Type B pancreatic cell (in vitro differentiated cells): Measurements from ENCODE around the gene SLC25A28. TPM values are rescaled to one million over a fixed set of nuclear protein-coding genes. Genes with fewer than 3 reads are reported as not detected.

Experiments
- DNase-seq: peaks from one replicate; pipeline ENCODE4 v3.0.0; 2021; ENCODE audit warnings: mixed read lengths; ENCODE audit not compliant: unreplicated experiment; ENCODE audit errors: extremely low spot score
- H3K27ac Mint-ChIP-seq: 2 replicates; pipeline ENCODE4 v1.8.0; 2021; ENCODE audit warnings: mild to moderate bottlenecking, mixed read lengths
- H3K27me3 Mint-ChIP-seq: 2 replicates; pipeline ENCODE4 v1.8.0; 2021; ENCODE audit warnings: mixed read lengths
- H3K36me3 Mint-ChIP-seq: 2 replicates; pipeline ENCODE4 v1.8.0; 2021; ENCODE audit warnings: mixed read lengths
- H3K4me1 Mint-ChIP-seq: one replicate; pipeline ENCODE4 v1.8.0; 2021; ENCODE audit warnings: mixed read lengths; ENCODE audit not compliant: unreplicated experiment
- H3K4me3 Mint-ChIP-seq: 2 replicates; pipeline ENCODE4 v1.8.0; 2021; ENCODE audit warnings: mild to moderate bottlenecking, mixed read lengths
- H3K9me3 Mint-ChIP-seq: 2 replicates; pipeline ENCODE4 v1.8.0; 2021; ENCODE audit warnings: mixed read lengths
- total RNA-seq: library from RNA; stranded (reverse); gene quantifications from 2 replicates; pipeline ENCODE4 v1.2.1, GENCODE V29; 2021; ENCODE audit warnings: low replicate concordance
- TF ChIP-seq, protein P1 (sequence below): fragments of 200-600 bp; sonication (generic); conservative IDR thresholded peaks from 2 replicates; pipeline ENCODE4 v1.5.0; 2021; ENCODE audit warnings: antibody characterized with exemption, mild to moderate bottlenecking

Gene SLC25A28
- total RNA-seq, 1 donor from 2014 or later: 33.9 TPM

DNA sequence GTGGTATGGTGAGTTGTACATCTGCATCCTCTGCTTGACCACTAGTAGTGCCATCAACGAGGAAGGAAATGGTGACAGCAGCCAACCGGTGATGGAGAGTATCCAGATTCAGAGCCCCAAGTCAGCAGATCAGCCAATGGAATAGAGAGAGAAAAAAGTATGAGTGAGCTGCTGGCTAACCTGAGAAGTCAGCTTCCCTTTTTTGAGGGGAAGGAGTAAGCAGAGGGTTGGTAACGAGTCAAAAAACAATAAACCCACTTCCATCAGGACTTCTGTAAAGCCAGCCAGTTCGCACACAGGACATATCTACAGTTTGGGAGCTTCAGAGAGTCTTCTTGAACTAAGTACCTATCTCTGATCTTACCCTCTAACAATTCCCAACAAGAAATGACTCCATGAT lies 8.9 kb downstream of the SLC25A28 start:
- Mint-ChIP-seq H3K9me3 (no peaks in the 10 kb centered on the region), H3K27ac (no peak overlapping the region), H3K36me3 (no peaks in the 10 kb centered on the region), H3K27me3 (no peaks in the 10 kb centered on the region), H3K4me3 (no peak overlapping the region), H3K4me1 (peaks cover 5% of the 10 kb centered on the region)
- DNase-seq: no peak
- TF ChIP-seq, protein P1, sequence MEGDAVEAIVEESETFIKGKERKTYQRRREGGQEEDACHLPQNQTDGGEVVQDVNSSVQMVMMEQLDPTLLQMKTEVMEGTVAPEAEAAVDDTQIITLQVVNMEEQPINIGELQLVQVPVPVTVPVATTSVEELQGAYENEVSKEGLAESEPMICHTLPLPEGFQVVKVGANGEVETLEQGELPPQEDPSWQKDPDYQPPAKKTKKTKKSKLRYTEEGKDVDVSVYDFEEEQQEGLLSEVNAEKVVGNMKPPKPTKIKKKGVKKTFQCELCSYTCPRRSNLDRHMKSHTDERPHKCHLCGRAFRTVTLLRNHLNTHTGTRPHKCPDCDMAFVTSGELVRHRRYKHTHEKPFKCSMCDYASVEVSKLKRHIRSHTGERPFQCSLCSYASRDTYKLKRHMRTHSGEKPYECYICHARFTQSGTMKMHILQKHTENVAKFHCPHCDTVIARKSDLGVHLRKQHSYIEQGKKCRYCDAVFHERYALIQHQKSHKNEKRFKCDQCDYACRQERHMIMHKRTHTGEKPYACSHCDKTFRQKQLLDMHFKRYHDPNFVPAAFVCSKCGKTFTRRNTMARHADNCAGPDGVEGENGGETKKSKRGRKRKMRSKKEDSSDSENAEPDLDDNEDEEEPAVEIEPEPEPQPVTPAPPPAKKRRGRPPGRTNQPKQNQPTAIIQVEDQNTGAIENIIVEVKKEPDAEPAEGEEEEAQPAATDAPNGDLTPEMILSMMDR: no peak

DNA sequence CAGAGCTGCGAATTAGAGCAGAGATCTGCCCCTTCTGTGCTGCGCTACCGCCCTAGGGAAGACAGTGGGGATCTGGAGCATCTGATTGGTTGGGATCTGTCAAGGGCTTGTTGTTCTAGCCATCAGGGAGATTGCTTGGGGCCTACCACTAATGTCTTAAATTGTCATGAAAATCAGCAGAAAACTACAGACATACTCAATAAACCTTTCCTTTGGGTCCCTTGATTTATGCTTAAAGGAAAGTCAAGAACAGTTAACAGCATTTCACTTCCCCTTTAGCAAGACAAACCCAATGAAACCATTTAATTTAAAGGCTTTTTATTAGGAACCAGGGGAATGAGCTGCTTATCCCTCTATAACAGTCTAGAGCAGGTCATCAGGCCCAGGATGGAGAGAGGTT lies 10.0 kb downstream of the SLC25A28 start:
- Mint-ChIP-seq H3K27ac (no peak overlapping the region), H3K4me1 (peaks cover 5% of the 10 kb centered on the region), H3K9me3 (no peaks in the 10 kb centered on the region), H3K27me3 (no peaks in the 10 kb centered on the region), H3K36me3 (no peaks in the 10 kb centered on the region), H3K4me3 (no peak overlapping the region)
- no peak for DNase-seq
- TF ChIP-seq, protein P1: no peak

DNA sequence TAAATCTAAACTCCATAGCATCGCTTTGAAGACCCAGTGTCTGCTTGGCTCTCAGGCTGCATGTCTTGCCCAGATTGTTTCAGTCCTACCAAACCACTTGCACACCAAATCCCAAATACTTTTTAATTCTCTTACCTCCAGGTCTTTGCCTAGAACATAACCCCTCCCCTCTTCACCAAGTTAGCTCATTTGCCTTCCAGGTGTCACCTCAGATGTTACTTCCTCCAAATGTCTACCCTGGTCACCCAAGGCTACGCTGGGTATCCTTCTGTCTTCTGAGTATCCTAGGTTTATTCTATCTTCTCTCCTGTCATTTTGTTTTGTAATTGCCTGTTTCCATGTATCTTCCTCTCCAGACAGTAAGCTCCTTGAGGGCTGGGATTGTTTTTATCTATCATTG lies 11.1 kb downstream of the SLC25A28 start:
- H3K9me3 Mint-ChIP-seq: no peaks in the 10 kb centered on the region
- H3K36me3 Mint-ChIP-seq: no peaks in the 10 kb centered on the region
- H3K4me1 Mint-ChIP-seq: peaks cover 5% of the 10 kb centered on the region
- no peak overlapping the region for H3K4me3 Mint-ChIP-seq
- H3K27ac Mint-ChIP-seq: no peak overlapping the region
- H3K27me3 Mint-ChIP-seq: no peaks in the 10 kb centered on the region
- TF ChIP-seq, protein P1: no peak
- DNase-seq: no peak

DNA sequence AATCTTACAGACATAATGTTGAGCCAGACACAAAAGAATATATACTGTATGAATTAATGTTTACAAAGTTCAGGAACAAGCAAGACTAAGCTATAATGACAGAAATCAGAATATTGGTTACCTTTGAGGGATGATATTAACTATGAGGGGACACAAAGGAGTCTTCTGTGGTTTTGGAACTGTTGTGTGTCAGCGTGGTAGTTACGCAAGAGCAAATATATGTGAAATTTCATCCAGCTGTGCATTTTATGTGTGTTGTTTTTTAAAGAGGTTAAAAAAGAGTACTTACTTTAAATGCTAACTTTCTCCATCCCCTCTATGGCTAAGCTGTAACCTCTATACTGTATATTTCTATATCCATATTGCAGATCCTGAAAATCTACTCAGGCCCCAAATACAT lies 14.9 kb downstream of the SLC25A28 start:
- no peak overlapping the region for H3K4me3 Mint-ChIP-seq
- no peaks in the 10 kb centered on the region for H3K27me3 Mint-ChIP-seq
- H3K27ac Mint-ChIP-seq: no peak overlapping the region
- no peaks in the 10 kb centered on the region for H3K36me3 Mint-ChIP-seq
- H3K9me3 Mint-ChIP-seq: peaks cover 5% of the 10 kb centered on the region
- TF ChIP-seq, protein P1: no peak
- H3K4me1 Mint-ChIP-seq: peaks cover 5% of the 10 kb centered on the region
- DNase-seq: no peak

DNA sequence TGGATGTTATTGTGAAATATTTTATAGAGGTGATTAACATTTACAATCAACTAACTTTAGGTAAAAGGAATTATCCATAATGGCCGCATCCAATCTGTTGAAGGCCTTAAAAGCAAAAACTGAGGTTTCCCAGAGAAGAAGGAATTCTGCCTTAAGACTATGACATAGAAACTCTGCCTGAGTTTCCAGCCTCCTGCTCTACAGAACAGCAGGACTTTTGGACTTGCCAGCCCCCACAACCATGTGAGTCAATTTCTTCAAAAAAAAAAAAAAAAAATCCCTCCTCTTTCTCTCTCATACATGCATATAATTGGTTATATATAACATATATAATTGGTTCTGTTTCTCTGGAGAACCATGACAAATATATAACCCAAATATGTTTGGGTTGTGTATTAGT lies 15.4 kb downstream of the SLC25A28 start:
- no peak overlapping the region for H3K27ac Mint-ChIP-seq
- H3K27me3 Mint-ChIP-seq: peaks cover 3% of the 10 kb centered on the region
- TF ChIP-seq, protein P1: no peak
- DNase-seq: no peak
- peaks cover 6% of the 10 kb centered on the region for H3K4me1 Mint-ChIP-seq
- peaks cover 5% of the 10 kb centered on the region for H3K9me3 Mint-ChIP-seq
- H3K36me3 Mint-ChIP-seq: no peaks in the 10 kb centered on the region
- H3K4me3 Mint-ChIP-seq: no peak overlapping the region
